HEK293T (cell line): Measurements from ENCODE around the gene TRIM37.

ENCODE experiments used
- ARNT ChIP-seq: fragments of 450-650 bp; IDR thresholded peaks from 2 replicates; pipeline ENCODE4 v1.6.1; 2017; ENCODE audit warnings: mild to moderate bottlenecking
- BHLHE40 ChIP-seq: fragments of 450-650 bp; IDR thresholded peaks from 2 replicates; pipeline ENCODE4 v1.6.1; 2016; ENCODE audit warnings: mild to moderate bottlenecking, moderate library complexity, borderline replicate concordance
- FOXA1 ChIP-seq: fragments of 450-650 bp; IDR thresholded peaks from 2 replicates; pipeline ENCODE4 v1.6.1; 2016; ENCODE audit warnings: mild to moderate bottlenecking
- FOXK2 ChIP-seq: fragments of 450-650 bp; IDR thresholded peaks from 2 replicates; pipeline ENCODE4 v1.6.1; 2016; ENCODE audit warnings: mild to moderate bottlenecking
- FOXM1 ChIP-seq: fragments of 450-650 bp; IDR thresholded peaks from 2 replicates; pipeline ENCODE4 v1.6.1; 2017; ENCODE audit warnings: mild to moderate bottlenecking, borderline replicate concordance
- HDGF ChIP-seq: fragments of 450-650 bp; IDR thresholded peaks from 2 replicates; pipeline ENCODE4 v1.6.1; 2017; ENCODE audit warnings: antibody characterized with exemption, borderline replicate concordance
- LEF1 ChIP-seq: fragments of 450-650 bp; IDR thresholded peaks from 2 replicates; pipeline ENCODE4 v1.6.1; 2017; ENCODE audit warnings: mild to moderate bottlenecking, borderline replicate concordance
- SP1 ChIP-seq: fragments of 450-650 bp; IDR thresholded peaks from 2 replicates; pipeline ENCODE4 v1.6.1; 2017
- SUZ12 ChIP-seq: fragments of 450-650 bp; IDR thresholded peaks from 2 replicates; pipeline ENCODE4 v1.6.1; 2016; ENCODE audit warnings: mild to moderate bottlenecking
- TARDBP ChIP-seq: fragments of 450-650 bp; IDR thresholded peaks from 2 replicates; pipeline ENCODE4 v1.6.1; 2016
- TF ChIP-seq, protein P1 (sequence below): fragments of 450-650 bp; IDR thresholded peaks from 2 replicates; pipeline ENCODE4 v1.6.1; 2016

DNA sequence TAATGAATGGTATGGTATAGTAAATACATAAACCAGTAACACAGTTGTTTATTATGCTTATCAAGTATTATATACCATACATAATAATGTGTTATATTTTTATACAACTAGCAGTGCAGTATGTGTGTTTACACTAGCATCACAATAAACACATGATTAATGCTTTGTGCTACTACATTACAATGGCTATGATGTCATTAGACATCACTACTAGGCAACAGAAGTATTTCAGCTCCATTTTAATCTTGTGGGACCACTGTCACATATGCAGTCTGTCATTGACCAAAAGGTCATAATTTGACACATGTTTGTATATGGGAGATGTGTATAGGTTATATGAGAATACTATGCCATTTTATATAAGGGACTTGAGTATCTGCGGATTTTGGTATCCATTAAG lies 32.7 kb downstream of the TRIM37 start:
- TF ChIP-seq FOXA1 (no peak), HDGF (no peak), BHLHE40 (no peak), SP1 (no peak), SUZ12 (no peak), FOXK2 (no peak), LEF1 (no peak), ARNT (no peak), FOXM1 (no peak), TARDBP (no peak)
- TF ChIP-seq, protein P1, sequence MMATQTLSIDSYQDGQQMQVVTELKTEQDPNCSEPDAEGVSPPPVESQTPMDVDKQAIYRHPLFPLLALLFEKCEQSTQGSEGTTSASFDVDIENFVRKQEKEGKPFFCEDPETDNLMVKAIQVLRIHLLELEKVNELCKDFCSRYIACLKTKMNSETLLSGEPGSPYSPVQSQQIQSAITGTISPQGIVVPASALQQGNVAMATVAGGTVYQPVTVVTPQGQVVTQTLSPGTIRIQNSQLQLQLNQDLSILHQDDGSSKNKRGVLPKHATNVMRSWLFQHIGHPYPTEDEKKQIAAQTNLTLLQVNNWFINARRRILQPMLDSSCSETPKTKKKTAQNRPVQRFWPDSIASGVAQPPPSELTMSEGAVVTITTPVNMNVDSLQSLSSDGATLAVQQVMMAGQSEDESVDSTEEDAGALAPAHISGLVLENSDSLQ, result no peak
